ENCODE results near the gene PPARD. TPM values are rescaled to one million over a fixed set of nuclear protein-coding genes. Genes with fewer than 3 reads are reported as not detected.
"Not testable (repeated sequence)": the region's sequence is repeated elsewhere in the genome, so short reads cannot be mapped to it uniquely, and the experiment has no call there.

The PPARD gene
- total RNA-seq, 4 donors from 2014 or later: 24.8 to 67.9 (median 45.4) TPM

DNA sequence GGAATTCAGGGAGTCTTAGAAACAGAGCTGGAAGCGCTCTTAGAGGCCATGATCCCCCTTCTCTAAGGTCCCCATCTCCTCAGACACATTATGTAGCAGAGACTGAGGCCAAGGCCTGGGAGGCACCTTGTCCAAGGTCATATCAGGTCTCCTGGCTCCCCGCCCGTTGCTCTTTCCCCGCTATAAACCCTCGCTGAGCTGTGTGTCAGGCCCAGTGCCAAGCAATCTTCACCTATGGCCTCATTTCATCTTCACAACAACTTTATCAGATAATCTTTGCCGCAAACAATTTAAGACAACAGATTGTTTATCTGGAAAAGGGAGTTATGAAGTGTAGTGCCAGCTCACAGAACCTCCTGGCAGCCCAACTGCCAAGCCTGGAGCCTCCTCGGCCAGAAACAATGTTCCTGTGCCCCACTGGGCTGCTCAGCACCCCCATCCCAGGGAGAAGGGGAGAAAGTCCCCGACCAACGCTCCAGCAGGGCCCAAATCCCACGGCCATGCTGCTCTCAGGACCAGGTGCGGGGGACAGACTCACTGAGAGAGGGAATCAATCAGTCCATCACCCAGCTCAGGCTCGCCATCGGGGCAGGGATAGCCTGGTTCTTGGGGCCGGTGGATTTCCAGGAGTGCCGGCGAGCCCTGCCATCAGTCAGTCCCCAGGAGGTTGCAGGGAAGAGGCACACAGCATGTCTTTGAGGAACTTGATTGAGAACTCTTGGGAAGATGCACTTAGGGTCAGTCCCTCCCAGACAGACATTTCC is 92.9 kb downstream of the PPARD start:
- Histone ChIP-seq H3K27ac (peak overlapping the region in 3 of 4 donors; percentile 35 to 90 (median 72)), H3K27me3 (no peaks in the 10 kb centered on the region), H3K9me3 (no peaks in the 10 kb centered on the region), H3K36me3 (no peaks in the 10 kb centered on the region), H3K4me3 (no peak overlapping the region), H3K4me1 (peaks cover 0 to 29% (median 5%) of the 10 kb centered on the region in 4 donors)
- peak in 2 of 3 donors; percentile 90 to 92 for DNase-seq
- TF ChIP-seq, protein P1, sequence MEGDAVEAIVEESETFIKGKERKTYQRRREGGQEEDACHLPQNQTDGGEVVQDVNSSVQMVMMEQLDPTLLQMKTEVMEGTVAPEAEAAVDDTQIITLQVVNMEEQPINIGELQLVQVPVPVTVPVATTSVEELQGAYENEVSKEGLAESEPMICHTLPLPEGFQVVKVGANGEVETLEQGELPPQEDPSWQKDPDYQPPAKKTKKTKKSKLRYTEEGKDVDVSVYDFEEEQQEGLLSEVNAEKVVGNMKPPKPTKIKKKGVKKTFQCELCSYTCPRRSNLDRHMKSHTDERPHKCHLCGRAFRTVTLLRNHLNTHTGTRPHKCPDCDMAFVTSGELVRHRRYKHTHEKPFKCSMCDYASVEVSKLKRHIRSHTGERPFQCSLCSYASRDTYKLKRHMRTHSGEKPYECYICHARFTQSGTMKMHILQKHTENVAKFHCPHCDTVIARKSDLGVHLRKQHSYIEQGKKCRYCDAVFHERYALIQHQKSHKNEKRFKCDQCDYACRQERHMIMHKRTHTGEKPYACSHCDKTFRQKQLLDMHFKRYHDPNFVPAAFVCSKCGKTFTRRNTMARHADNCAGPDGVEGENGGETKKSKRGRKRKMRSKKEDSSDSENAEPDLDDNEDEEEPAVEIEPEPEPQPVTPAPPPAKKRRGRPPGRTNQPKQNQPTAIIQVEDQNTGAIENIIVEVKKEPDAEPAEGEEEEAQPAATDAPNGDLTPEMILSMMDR (IDR thresholded peaks at IDR 0.05): no peak

DNA sequence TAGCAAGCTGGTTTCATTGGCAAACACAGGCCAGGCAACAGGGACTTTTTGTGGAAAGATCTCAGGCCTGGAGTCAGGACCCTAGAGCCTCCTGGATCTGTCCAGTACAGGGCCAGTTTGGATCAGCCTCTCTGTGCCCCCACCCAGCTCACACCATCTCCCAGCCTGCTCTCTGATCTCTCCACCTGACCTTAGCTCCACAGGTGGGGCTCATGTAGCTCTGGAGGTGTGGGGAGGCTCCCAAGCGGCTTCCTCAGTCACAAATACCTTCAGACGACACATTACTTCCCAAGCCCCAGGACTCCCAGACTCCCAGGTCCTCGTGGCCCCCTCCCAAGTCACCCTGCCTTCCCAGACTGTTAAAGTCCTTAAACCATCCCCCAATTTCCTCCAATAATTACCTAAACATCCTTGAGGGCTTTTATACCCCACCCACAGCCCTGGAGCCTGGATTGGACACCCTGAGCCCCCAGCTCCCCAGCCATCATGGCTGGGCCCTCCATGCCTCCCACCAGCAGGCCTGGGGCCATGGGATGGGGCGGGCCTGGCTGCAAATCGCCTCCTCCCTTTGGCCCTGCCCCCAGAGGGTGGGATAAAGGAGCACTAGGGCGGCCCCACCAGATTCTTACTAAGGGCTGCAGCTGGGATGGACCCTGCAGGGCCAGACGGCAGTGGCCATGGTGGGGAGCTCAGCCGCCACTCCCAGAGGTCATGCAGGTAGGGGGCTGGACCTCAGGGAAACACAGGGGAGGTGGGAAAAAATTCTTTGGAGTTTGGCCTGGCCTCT is 93.9 kb downstream of the PPARD start:
- Histone ChIP-seq H3K4me3 (no peak overlapping the region), H3K27ac (peak overlapping the region in 2 of 4 donors; percentile 72 to 90)
- TF ChIP-seq, protein P1 (IDR thresholded peaks at IDR 0.05): no peak

DNA sequence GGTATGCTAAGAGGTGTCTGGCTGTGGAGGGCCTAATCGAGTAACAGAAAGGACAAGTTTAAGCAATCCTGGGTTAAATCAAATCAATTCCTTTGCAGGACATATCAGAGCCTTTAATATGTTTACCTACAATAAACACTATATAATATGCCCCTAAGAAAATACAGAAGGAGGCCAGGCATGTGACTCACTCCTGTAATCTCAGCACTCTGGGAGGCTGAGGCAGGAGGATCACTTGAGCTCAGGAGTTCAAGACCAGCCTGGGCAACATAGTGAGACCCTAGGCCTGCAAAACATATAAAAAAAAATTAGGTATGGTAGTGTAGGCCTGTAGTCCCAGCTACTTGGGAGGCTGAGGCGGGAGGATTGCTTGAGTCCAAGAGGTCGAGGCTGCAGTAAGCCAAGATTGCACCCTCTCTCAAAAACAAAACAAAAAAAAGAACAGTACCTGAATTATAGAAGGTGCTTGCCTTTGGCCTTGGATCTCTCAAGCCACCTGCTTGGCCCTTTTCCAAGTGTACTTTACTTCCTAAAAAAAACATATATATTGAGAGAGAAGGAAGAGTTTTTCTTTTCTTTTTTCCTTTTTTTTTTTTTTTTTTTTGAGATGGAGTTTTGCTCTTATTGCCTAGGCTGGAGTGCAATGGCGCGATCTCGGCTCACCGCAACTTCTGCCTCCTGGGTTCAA is 96.2 kb downstream of the PPARD start:
- not testable (repeated sequence) for H3K27ac ChIP-seq, H3K27me3 ChIP-seq, H3K36me3 ChIP-seq, DNase-seq, H3K9me3 ChIP-seq, H3K4me3 ChIP-seq
- H3K4me1 ChIP-seq: peaks cover 0 to 19% (median 5%) of the 10 kb centered on the region in 4 donors

More for the DNA sequence above, 93.9 kb downstream of the PPARD start:
- Histone ChIP-seq H3K4me1 (peaks cover 0 to 29% (median 5%) of the 10 kb centered on the region in 4 donors), H3K27me3 (no peaks in the 10 kb centered on the region), H3K9me3 (no peaks in the 10 kb centered on the region), H3K36me3 (no peaks in the 10 kb centered on the region)
- no peak for DNase-seq

DNA sequence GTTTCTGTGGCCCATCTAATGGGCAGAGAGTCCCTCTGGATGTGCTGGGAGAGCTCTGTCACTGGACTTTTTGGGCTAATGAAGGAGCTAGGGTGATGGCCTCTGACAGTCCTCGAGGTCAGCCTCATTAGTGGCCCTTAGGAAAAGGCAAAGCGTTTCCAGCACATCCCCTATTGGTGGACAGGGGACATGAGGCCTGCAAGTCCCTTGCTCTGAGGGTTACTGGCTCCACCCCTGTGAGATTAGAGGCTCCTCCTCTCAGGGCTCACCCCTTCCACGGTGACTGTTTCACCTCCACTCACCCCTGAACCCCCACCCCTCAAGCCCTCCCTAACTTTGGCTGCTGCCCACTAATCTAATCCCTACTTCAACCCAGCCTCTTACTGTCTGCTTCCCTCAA is 97.0 kb downstream of the PPARD start:
- H3K9me3 ChIP-seq: no peaks in the 10 kb centered on the region
- H3K27ac ChIP-seq: no peak overlapping the region
- H3K4me1 ChIP-seq: peaks cover 0 to 15% (median 4%) of the 10 kb centered on the region in 4 donors
- TF ChIP-seq POLR2A (IDR thresholded peaks at IDR 0.05): no peak
- TF ChIP-seq, protein P1 (IDR thresholded peaks at IDR 0.05): no peak
- no peak for DNase-seq
- no peak overlapping the region for H3K4me3 ChIP-seq
- H3K27me3 ChIP-seq: no peaks in the 10 kb centered on the region
- H3K36me3 ChIP-seq: no peaks in the 10 kb centered on the region

DNA sequence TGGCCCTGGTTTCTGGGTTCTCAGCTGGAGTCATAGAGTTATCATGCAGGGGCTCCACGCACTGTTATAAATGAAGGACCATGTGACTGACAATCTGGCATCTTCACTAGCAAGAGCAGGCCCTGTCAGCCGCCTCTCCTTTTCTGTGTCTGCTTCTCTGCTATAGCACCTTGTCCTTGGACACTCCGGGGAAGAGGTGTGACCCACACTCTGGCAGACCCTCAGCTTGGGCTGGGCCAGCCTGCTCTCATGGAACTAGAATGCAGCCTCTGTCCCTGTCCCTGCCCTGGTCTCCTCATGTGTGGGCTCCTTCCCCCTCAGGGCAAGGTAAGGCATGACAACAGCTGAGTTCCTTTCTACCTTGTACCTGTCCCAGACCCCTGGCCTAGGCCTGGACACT is 98.8 kb downstream of the PPARD start:
- TF ChIP-seq, protein P1 (IDR thresholded peaks at IDR 0.05): no peak
- TF ChIP-seq POLR2A (IDR thresholded peaks at IDR 0.05): no peak
- Histone ChIP-seq H3K4me1 (peaks cover 0 to 4% (median 0%) of the 10 kb centered on the region in 4 donors), H3K36me3 (no peaks in the 10 kb centered on the region), H3K9me3 (no peaks in the 10 kb centered on the region), H3K27ac (no peak overlapping the region), H3K4me3 (no peak overlapping the region), H3K27me3 (no peaks in the 10 kb centered on the region)
- DNase-seq: no peak

Measured in Peyer's patch (tissue), 4 donors.